HEK293 (cell line): Measurements from ENCODE around the gene PLCXD1.
"Not testable (repeated sequence)": the region's sequence is repeated elsewhere in the genome, so short reads cannot be mapped to it uniquely, and the experiment has no call there.

Experiments
- CTCF ChIA-PET: fragments of 350-600 bp; formaldehyde crosslinking; extraction: SDS; loops from one replicate; lab custom pipeline; 2021; ENCODE audit warnings: antibody characterized with exemption; lab: Yijun Ruan, JAX
- POLR2A ChIA-PET: fragments of 300-600 bp; formaldehyde crosslinking; extraction: SDS; loops from one replicate; lab custom pipeline; 2020; ENCODE audit warnings: antibody characterized with exemption, inconsistent platforms; lab: Yijun Ruan, JAX
- H3K27ac ChIP-seq: fragments of 200-500 bp; sonication (Bioruptor generic); 2 replicates; pipeline ENCODE4 v1.5.1; 2014; ENCODE audit warnings: low read depth, low read length, control low read depth, inconsistent platforms; ENCODE audit errors: extremely low read depth
- H3K36me3 ChIP-seq, 2 experiments: fragments of 200-500 bp in 1 of 2; sonication (Bioruptor generic) in 1 of 2; 1 replicate in 1 of 2; 2 replicates in 1 of 2; pipeline ENCODE4 v1.5.1; 2014 to 2017; ENCODE audit warnings: inconsistent platforms in 2 of 2, low read length in 2 of 2; ENCODE audit not compliant: control insufficient read depth in 2 of 2, insufficient read depth in 1 of 2
- H3K4me1 ChIP-seq: fragments of 200-500 bp; sonication (Bioruptor generic); 2 replicates; pipeline ENCODE4 v1.5.1; 2014; ENCODE audit warnings: mild to moderate bottlenecking, low read length, inconsistent platforms; ENCODE audit not compliant: control insufficient read depth, insufficient read depth
- H3K4me3 ChIP-seq: 2 replicates; pipeline ENCODE4 v1.5.1; 2011; ENCODE audit warnings: low read depth, mild to moderate bottlenecking, control low read depth, low read length, moderate library complexity
- H3K9me3 ChIP-seq: fragments of 200-500 bp; sonication (Bioruptor generic); 2 replicates; pipeline ENCODE4 v1.5.1; 2014; ENCODE audit warnings: low read depth, low read length, inconsistent platforms; ENCODE audit not compliant: control insufficient read depth, insufficient read depth
- ATF2 ChIP-seq: fragments of 450-650 bp; formaldehyde crosslinking; IDR thresholded peaks from 2 replicates; pipeline ENCODE4 v1.5.1; 2016; ENCODE audit warnings: missing biosample characterization, missing genetic modification characterization, low read depth
- GLIS2 ChIP-seq: fragments of 450-650 bp; formaldehyde crosslinking; IDR thresholded peaks from 2 replicates; pipeline ENCODE4 v1.5.1; 2016; ENCODE audit warnings: missing biosample characterization, missing genetic modification characterization
- HOXC10 ChIP-seq: sonication (generic); formaldehyde crosslinking; IDR thresholded peaks from 2 replicates; pipeline ENCODE4 v1.8.1; 2023; ENCODE audit warnings: mild to moderate bottlenecking, missing genetic modification reagents
- PRDM10 ChIP-seq: fragments of 450-650 bp; formaldehyde crosslinking; IDR thresholded peaks from 2 replicates; pipeline ENCODE4 v1.5.1; 2016; ENCODE audit warnings: missing biosample characterization, missing genetic modification characterization
- ZBTB26 ChIP-seq: fragments of 450-650 bp; formaldehyde crosslinking; optimal IDR thresholded peaks from 2 replicates; pipeline ENCODE3; 2016; ENCODE audit warnings: missing biosample characterization, mild to moderate bottlenecking, missing genetic modification characterization
- ZBTB6 ChIP-seq: fragments of 450-650 bp; formaldehyde crosslinking; IDR thresholded peaks from 2 replicates; pipeline ENCODE4 v1.5.1; 2017; ENCODE audit warnings: missing biosample characterization, missing genetic modification characterization
- ZIC2 ChIP-seq: fragments of 450-650 bp; formaldehyde crosslinking; IDR thresholded peaks from 2 replicates; pipeline ENCODE4 v1.5.1; 2016; ENCODE audit warnings: missing biosample characterization, missing genetic modification characterization
- ZNF146 ChIP-seq: fragments of 450-650 bp; formaldehyde crosslinking; IDR thresholded peaks from 2 replicates; pipeline ENCODE4 v1.5.1; 2016; ENCODE audit warnings: missing biosample characterization, missing genetic modification characterization
- ZNF155 ChIP-seq: fragments of 450-650 bp; formaldehyde crosslinking; IDR thresholded peaks from 2 replicates; pipeline ENCODE4 v1.5.1; 2016; ENCODE audit warnings: missing biosample characterization, missing genetic modification characterization
- ZNF221 ChIP-seq: fragments of 450-650 bp; formaldehyde crosslinking; IDR thresholded peaks from 2 replicates; pipeline ENCODE4 v1.5.1; 2017; ENCODE audit warnings: missing biosample characterization, missing genetic modification characterization, borderline replicate concordance
- ZNF37A ChIP-seq: fragments of 450-650 bp; IDR thresholded peaks from 2 replicates; pipeline ENCODE4 v1.5.1; 2018; ENCODE audit warnings: missing biosample characterization, missing genetic modification characterization
- ZNF514 ChIP-seq: fragments of 450-650 bp; formaldehyde crosslinking; IDR thresholded peaks from 2 replicates; pipeline ENCODE4 v1.5.1; 2016; ENCODE audit warnings: missing biosample characterization, missing genetic modification characterization
- ZNF549 ChIP-seq: fragments of 450-650 bp; IDR thresholded peaks from 2 replicates; pipeline ENCODE4 v1.5.1; 2018; ENCODE audit warnings: missing biosample characterization, missing genetic modification characterization, mild to moderate bottlenecking, inconsistent platforms, moderate library complexity
- ZNF600 ChIP-seq: fragments of 450-650 bp; formaldehyde crosslinking; IDR thresholded peaks from 2 replicates; pipeline ENCODE4 v1.5.1; 2016; ENCODE audit warnings: missing biosample characterization, missing genetic modification characterization

PLCXD1 gene

GRCh38 chrX:329291-329910 is 48.2 kb downstream of the PLCXD1 start (continued):
- TF ChIP-seq PRDM10 (no peak), ZNF37A (tag by site-specific recombination) (no peak)

- CTCF ChIA-PET, POLR2A ChIA-PET, H3K9me3 ChIP-seq, H3K4me3 ChIP-seq, H3K27ac ChIP-seq, H3K4me1 ChIP-seq: not testable (repeated sequence)
- H3K36me3 ChIP-seq, result peaks cover 0 to 12% of the 10 kb centered on the region in 2 experiments; a peak in 1 of 3 replicates
These were observed 49.1 kb downstream of the PLCXD1 start for GRCh38 chrX:330141-330725.

- H3K4me1 ChIP-seq, result no peaks in the 10 kb centered on the region
- H3K9me3 ChIP-seq, result no peaks in the 10 kb centered on the region
- H3K27ac ChIP-seq, result no peak overlapping the region
- H3K4me3 ChIP-seq, result no peak overlapping the region
- peaks cover 0 to 12% of the 10 kb centered on the region in 2 experiments; a peak in 1 of 3 replicates for H3K36me3 ChIP-seq
- TF ChIP-seq ZBTB26 (tag by site-specific recombination) (no peak), ATF2 (tag by site-specific recombination) (no peak), ZNF155 (no peak), ZNF146 (tag by site-specific recombination) (no peak), ZNF514 (tag by site-specific recombination) (no peak), ZNF221 (tag by site-specific recombination) (no peak), ZNF549 (tag by site-specific recombination) (no peak)
- POLR2A ChIA-PET, result no interaction called here
- CTCF ChIA-PET, result no interaction called here
These were observed 49.6 kb downstream of the PLCXD1 start for GRCh38 chrX:330726-331150.

GRCh38 chrX:331151-331824 is 50.1 kb downstream of the PLCXD1 start:
- peaks cover 0 to 14% of the 10 kb centered on the region in 2 experiments; a peak in 1 of 3 replicates for H3K36me3 ChIP-seq
- H3K4me1 ChIP-seq, result no peaks in the 10 kb centered on the region
- no peak overlapping the region for H3K27ac ChIP-seq
- POLR2A ChIA-PET, result no interaction called here
- CTCF ChIA-PET, result no interaction called here
- TF ChIP-seq HOXC10 (CRISPR knock-in tag) (no peak), ZBTB6 (tag by site-specific recombination) (peak; percentile 55; the same call in 1 of the 2 replicates), GLIS2 (peak; percentile 53), ZIC2 (0 out of 2 replicates have a peak, but pooled peaks have one; percentile 25), ZNF600 (tag by site-specific recombination) (peak; percentile 59; the same call in 1 of the 2 replicates)
- H3K4me3 ChIP-seq, result no peak overlapping the region
- no peaks in the 10 kb centered on the region for H3K9me3 ChIP-seq
